WTC11 (cell line): ENCODE measurements around the gene MRPS10.

Experiments
- ATF2 ChIP-seq: sonication (generic); formaldehyde crosslinking; IDR thresholded peaks from 2 replicates; pipeline ENCODE4 v1.8.1; 2022; ENCODE audit warnings: low read depth, missing genetic modification reagents, borderline replicate concordance
- CTCF ChIP-seq: fragments of 200-600 bp; IDR thresholded peaks from 2 replicates; pipeline ENCODE4 v1.8.0; 2022; ENCODE audit warnings: antibody characterized with exemption
- E2F4 ChIP-seq: sonication (generic); formaldehyde crosslinking; IDR thresholded peaks from 2 replicates; pipeline ENCODE4 v1.8.1; 2022; ENCODE audit warnings: low read depth, mild to moderate bottlenecking, moderate library complexity, missing genetic modification reagents, borderline replicate concordance
- ESRRA ChIP-seq: sonication (generic); formaldehyde crosslinking; IDR thresholded peaks from 2 replicates; pipeline ENCODE4 v1.8.1; 2022; ENCODE audit warnings: mild to moderate bottlenecking, missing genetic modification reagents, borderline replicate concordance
- FOXJ3 ChIP-seq: sonication (generic); formaldehyde crosslinking; IDR thresholded peaks from 2 replicates; pipeline ENCODE4 v1.9.0; 2021; ENCODE audit warnings: missing genetic modification reagents, mild to moderate bottlenecking, borderline replicate concordance
- NR2C2 ChIP-seq: sonication (generic); formaldehyde crosslinking; IDR thresholded peaks from 2 replicates; pipeline ENCODE4 v1.8.0; 2022; ENCODE audit warnings: mild to moderate bottlenecking, missing genetic modification reagents
- SP1 ChIP-seq: sonication (generic); formaldehyde crosslinking; conservative IDR thresholded peaks from 2 replicates; pipeline ENCODE4 v1.8.1; 2022; ENCODE audit warnings: missing genetic modification reagents

GRCh38 chr6:42220807-42221206, 3.1 kb upstream of the MRPS10 start:
- TF ChIP-seq ATF2 (CRISPR knock-in tag) (no peak), CTCF (no peak), FOXJ3 (CRISPR knock-in tag) (no peak), E2F4 (CRISPR knock-in tag) (no peak), ESRRA (CRISPR knock-in tag) (no peak), NR2C2 (no peak), SP1 (no peak)
